Esophagus squamous epithelium (tissue), 4 donors: ENCODE data around the gene COG5.

Source experiments
- POLR2A ChIP-seq, 4 donors: fragments of 450-650 bp; IDR thresholded peaks; one replicate each; pipeline ENCODE4 v1.6.1; 2017; ENCODE audit warnings: antibody characterized with exemption in 4 of 4, mild to moderate bottlenecking in 4 of 4, moderate library complexity in 3 of 4
- TF ChIP-seq, protein P1 (sequence below), 6 experiments: fragments of 450-650 bp in 4 of 6; fragments of 200-600 bp in 2 of 6; sonication (generic) in 2 of 6; IDR thresholded peaks; one replicate each; pipeline ENCODE4 v1.5.1; 2016 to 2019; ENCODE audit warnings: antibody characterized with exemption in 6 of 6, mild to moderate bottlenecking in 4 of 6, moderate library complexity in 4 of 6

DNA sequence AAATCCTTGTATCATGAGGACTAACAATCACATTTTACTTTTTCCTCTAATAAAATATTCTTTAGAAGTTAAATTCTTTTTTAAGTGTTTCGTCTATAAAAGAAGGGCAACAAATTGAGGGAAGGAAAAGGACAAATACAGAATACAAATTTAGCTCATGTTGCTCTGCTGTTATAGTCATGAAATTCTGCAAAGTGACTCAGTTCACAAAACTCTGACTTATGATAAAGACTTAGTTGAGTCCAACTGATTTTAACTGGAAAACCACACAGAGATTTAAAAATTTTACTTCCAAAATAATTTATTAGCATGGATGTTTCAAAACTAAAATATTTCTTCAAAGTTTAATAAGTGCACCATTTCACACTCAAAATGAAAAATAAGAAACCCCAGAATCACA is 168.9 kb downstream of the COG5 start:
- TF ChIP-seq, protein P1, sequence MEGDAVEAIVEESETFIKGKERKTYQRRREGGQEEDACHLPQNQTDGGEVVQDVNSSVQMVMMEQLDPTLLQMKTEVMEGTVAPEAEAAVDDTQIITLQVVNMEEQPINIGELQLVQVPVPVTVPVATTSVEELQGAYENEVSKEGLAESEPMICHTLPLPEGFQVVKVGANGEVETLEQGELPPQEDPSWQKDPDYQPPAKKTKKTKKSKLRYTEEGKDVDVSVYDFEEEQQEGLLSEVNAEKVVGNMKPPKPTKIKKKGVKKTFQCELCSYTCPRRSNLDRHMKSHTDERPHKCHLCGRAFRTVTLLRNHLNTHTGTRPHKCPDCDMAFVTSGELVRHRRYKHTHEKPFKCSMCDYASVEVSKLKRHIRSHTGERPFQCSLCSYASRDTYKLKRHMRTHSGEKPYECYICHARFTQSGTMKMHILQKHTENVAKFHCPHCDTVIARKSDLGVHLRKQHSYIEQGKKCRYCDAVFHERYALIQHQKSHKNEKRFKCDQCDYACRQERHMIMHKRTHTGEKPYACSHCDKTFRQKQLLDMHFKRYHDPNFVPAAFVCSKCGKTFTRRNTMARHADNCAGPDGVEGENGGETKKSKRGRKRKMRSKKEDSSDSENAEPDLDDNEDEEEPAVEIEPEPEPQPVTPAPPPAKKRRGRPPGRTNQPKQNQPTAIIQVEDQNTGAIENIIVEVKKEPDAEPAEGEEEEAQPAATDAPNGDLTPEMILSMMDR (IDR thresholded peaks at IDR 0.05) = no peak
- no peak for TF ChIP-seq POLR2A (IDR thresholded peaks at IDR 0.05)
